Measurements from ENCODE around the gene TOMT. TPM values are rescaled to one million over a fixed set of nuclear protein-coding genes. Genes with fewer than 3 reads are reported as not detected.

Gene TOMT
- total and polyA plus RNA-seq, 7 donors: not detected

DNA sequence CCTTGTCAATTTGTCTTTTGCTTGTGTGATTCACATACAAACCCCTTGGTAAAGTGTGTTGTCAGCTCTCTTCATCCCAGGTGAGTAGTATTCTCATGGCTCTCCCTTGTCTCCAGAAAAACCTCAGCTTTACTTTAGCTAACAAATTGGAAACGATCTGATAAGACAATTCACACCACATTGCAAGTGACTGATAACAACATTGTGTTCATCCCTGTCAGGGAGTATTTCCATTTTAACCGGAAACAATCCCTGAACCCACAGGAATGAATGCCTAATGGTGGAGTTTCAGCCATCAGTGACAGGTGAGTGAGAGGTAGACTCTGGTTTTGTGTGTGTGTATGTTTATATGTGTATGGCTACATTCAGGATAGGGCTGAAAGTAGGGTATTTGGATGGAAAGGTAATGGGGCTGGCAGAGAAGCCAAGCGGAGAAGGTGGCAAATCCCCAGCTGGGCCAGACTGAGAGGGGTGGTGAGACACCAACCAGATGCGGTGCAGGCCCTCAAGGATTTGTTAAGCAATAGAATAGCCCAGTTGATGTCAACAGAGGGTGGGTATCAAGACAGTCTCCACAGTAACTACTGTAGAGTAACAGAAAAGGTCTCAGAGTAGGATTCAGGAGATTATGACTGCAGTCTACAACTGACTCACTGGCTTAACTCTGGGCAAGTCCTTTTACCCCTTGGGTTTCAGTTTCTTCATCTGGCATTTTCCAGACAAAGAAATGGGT lies 17.5 kb upstream of the TOMT start:
- intact Hi-C loops (cut with DNase I): no loop called here
- H3K4me3 ChIP-seq: no peak overlapping the region
- TF ChIP-seq CTCF (IDR thresholded peaks at IDR 0.05): no peak
- peaks cover 4% of the 10 kb centered on the region for H3K4me1 ChIP-seq
- ATAC-seq (no peak), DNase-seq (no peak)
- peaks cover 7 to 18% of the 10 kb centered on the region in 2 donors for H3K36me3 ChIP-seq (ENCODE audit: insufficient read depth in 1 of 2, low read depth in 1 of 2)
- H3K9me3 ChIP-seq: no peaks in the 10 kb centered on the region
- no peaks in the 10 kb centered on the region for H3K27me3 ChIP-seq (ENCODE audit: insufficient read depth in 3 of 3, low read length in 2 of 3)
- H3K27ac ChIP-seq: no peak overlapping the region
- WGBS, 3 donors: 78 to 82% (median 79%) methylated on average over 4 of the region's 4 CpGs

DNA sequence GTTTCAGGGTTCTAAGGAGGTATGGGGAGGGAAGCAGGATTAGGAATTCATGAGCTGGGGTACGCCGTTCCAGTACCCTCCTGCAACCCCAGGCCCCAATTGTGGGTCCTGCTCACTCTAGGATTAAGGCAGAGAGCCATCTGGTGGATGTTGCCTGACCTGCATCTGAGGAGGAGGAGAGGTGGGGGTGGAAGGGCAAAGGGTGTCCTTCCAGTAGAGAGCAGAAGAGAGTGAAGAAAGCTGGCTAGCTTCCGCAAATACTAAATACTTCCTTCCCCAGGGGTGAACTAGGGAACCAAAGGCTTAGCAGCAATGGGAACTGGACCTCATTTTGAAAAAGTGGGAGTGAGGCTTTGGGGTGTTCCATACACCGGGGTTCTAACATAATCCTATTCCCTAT lies 14.4 kb upstream of the TOMT start:
- WGBS, 3 donors: 33 to 39% (median 34%) methylated on average over 4 of the region's 4 CpGs
- DNase-seq (peak; percentile 67 to 84), ATAC-seq (peak; percentile 89 to 96 (median 91))

DNA sequence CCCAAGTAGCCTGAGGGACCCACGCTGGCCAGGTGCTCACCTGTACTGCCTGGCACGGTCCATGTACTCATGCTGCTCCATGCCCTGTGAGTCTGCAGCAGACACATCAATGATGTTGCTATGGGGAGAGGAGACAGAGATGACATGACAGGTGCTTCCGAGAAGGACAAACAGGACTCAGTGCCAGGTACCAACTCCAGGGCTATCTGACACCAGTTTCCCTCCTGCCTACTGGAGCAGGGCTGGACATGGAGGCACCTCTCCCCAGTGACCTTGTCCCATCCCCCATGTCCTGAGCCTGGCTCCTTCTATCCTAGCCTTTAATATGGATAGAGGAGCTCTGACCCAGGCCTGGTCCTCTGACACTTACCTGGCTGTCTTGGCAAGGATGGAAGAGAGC lies 7.0 kb upstream of the TOMT start:
- H3K9me3 ChIP-seq: no peaks in the 10 kb centered on the region
- no peak overlapping the region for H3K4me3 ChIP-seq
- H3K27me3 ChIP-seq (ENCODE audit: insufficient read depth in 3 of 3, low read length in 2 of 3): no peaks in the 10 kb centered on the region
- no peak for TF ChIP-seq CTCF (IDR thresholded peaks at IDR 0.05)
- WGBS, 3 donors: 33 to 42% (median 42%) methylated on average over 3 of the region's 3 CpGs
- intact Hi-C loops (cut with DNase I): no loop called here
- peak overlapping the region; percentile 100 for H3K27ac ChIP-seq
- DNase-seq: no peak
- H3K36me3 ChIP-seq (ENCODE audit: insufficient read depth in 1 of 2, low read depth in 1 of 2): peaks cover 0 to 61% of the 10 kb centered on the region in 2 donors
- H3K4me1 ChIP-seq: peaks cover 47% of the 10 kb centered on the region
- peak in 1 of 4 donors; percentile 60 for ATAC-seq

More for the DNA sequence above, 14.4 kb upstream of the TOMT start:
- intact Hi-C loops (cut with DNase I): loop anchor here (1.0 to 5.0 kb wide), 3 partner anchors 64 to 114 kb away; no protein-coding TSS in a partner anchor
- H3K27ac ChIP-seq: peak overlapping the region; percentile 1
- H3K4me3 ChIP-seq: no peak overlapping the region
- H3K36me3 ChIP-seq (ENCODE audit: insufficient read depth in 1 of 2, low read depth in 1 of 2): peaks cover 7 to 44% of the 10 kb centered on the region in 2 donors
- peak; percentile 85 for TF ChIP-seq CTCF (IDR thresholded peaks at IDR 0.05)
- no peaks in the 10 kb centered on the region for H3K27me3 ChIP-seq (ENCODE audit: insufficient read depth in 3 of 3, low read length in 2 of 3)
- H3K4me1 ChIP-seq: peaks cover 4% of the 10 kb centered on the region
- no peaks in the 10 kb centered on the region for H3K9me3 ChIP-seq

DNA sequence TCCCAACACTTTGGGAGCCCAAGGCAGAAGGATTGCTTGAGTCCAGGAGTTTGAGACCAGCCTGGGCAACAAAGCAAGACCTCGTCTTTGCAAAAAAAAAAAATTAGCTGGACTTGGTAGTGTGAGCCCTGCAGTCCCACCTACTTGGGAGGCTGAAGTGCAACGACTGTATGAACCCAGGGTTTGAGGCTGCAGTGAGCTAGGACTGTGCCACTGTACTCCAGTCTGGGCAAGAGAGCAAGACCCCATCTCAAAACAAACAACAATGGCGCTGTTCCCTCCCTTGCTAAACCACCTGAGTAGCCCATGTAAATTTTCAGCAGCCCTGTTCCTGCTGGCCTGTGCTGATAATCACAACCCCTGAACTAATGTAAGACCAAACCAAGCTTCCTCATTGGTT lies 5.7 kb upstream of the TOMT start:
- 76 to 90% (median 85%) methylated on average over 3 of the region's 3 CpGs for WGBS, 3 donors
- no peak overlapping the region for H3K4me3 ChIP-seq
- intact Hi-C loops (cut with DNase I): no loop called here
- H3K36me3 ChIP-seq (ENCODE audit: insufficient read depth in 1 of 2, low read depth in 1 of 2): peaks cover 0 to 48% of the 10 kb centered on the region in 2 donors
- H3K9me3 ChIP-seq: no peaks in the 10 kb centered on the region
- no peak for ATAC-seq
- TF ChIP-seq CTCF (IDR thresholded peaks at IDR 0.05): no peak
- no peak for DNase-seq
- H3K27me3 ChIP-seq (ENCODE audit: insufficient read depth in 3 of 3, low read length in 2 of 3): no peaks in the 10 kb centered on the region
- peak overlapping the region; percentile 100 for H3K27ac ChIP-seq
- peaks cover 51% of the 10 kb centered on the region for H3K4me1 ChIP-seq
